Lung microvascular endothelial cell (primary cell): ENCODE measurements around the gene S100A7. TPM values are rescaled to one million over a fixed set of nuclear protein-coding genes. Genes with fewer than 3 reads are reported as not detected.
A peak's percentile ranks its signal among the peaks of the same experiment; 100 is the strongest.
"Not testable (repeated sequence)": the region's sequence is repeated elsewhere in the genome, so short reads cannot be mapped to it uniquely, and the experiment has no call there.

ENCODE experiments used
- DNase-seq, 2 donors: peaks; one replicate each; pipeline versions ENCODE4 v3.0.0 to v3.0.0-alpha.2; 2010; ENCODE audit warnings: low read depth in 2 of 2
- total RNA-seq: library from RNA; depleted of rRNA; stranded (reverse); fragments of >200 nt; gene quantifications from 2 replicates; pipeline ENCODE4 v1.2.1, GENCODE V29; 2014

The S100A7 gene
- total RNA-seq, 1 donor from 2014 or later, result not detected

GRCh38 chr1:153431002-153431401 is 29.4 kb downstream of the S100A7 start:
- no peak for DNase-seq

GRCh38 chr1:153430561-153430960 is 29.9 kb downstream of the S100A7 start:
- DNase-seq, result no peak

- no peak for DNase-seq
These were observed 30.3 kb downstream of the S100A7 start for GRCh38 chr1:153430166-153430553.

- no peak for DNase-seq
These were observed 30.9 kb downstream of the S100A7 start for GRCh38 chr1:153429266-153430165.

GRCh38 chr1:153428791-153429190 is 31.7 kb downstream of the S100A7 start:
- DNase-seq, result no peak

- DNase-seq, result no peak
These were observed 32.3 kb downstream of the S100A7 start for GRCh38 chr1:153428073-153428638.

GRCh38 chr1:153426809-153427208 is 33.6 kb downstream of the S100A7 start:
- DNase-seq, result no peak

- peak; percentile 72 to 83 for DNase-seq
These were observed 37.9 kb downstream of the S100A7 start for GRCh38 chr1:153422450-153423068.

- DNase-seq, result no peak
These were observed 40.1 kb downstream of the S100A7 start for GRCh38 chr1:153420306-153420705.

GRCh38 chr1:153419436-153419793 is 41.0 kb downstream of the S100A7 start:
- not testable (repeated sequence) for DNase-seq

GRCh38 chr1:153418758-153419435 is 41.6 kb downstream of the S100A7 start:
- not testable (repeated sequence) for DNase-seq

- no peak for DNase-seq
These were observed 43.1 kb downstream of the S100A7 start for GRCh38 chr1:153417136-153417888.

GRCh38 chr1:153415850-153416570 is 44.4 kb downstream of the S100A7 start, which contains the start of gene S100A7A:
S100A7A (plus strand) TSS chr1:153416520; CDS start chr1:153418083, 1,563 bp downstream.
- DNase-seq, result no peak

GRCh38 chr1:153413961-153414360 is 46.5 kb downstream of the S100A7 start:
- DNase-seq, result not testable (repeated sequence)

Other genes with a start within 250 kb of the S100A7 start
- gene PRR9, start 243.1 kb downstream of the S100A7 start, total RNA-seq, result not detected in 2 replicates
- gene LORICRIN, start 201.0 kb downstream of the S100A7 start, total RNA-seq, result not detected in 2 replicates
- not detected in 2 replicates for gene PGLYRP3, start 147.7 kb downstream of the S100A7 start, total RNA-seq
- not detected in 2 replicates for gene PGLYRP4, start 111.8 kb downstream of the S100A7 start, total RNA-seq
- 0.22 and 1.2 TPM in 2 replicates for gene S100A9, start 102.8 kb downstream of the S100A7 start, total RNA-seq
- gene S100A12, start 85.0 kb downstream of the S100A7 start, total RNA-seq, result not detected in 2 replicates
- not detected in 2 replicates for gene S100A8, start 69.6 kb downstream of the S100A7 start, total RNA-seq
- gene S100A7A, start 44.1 kb downstream of the S100A7 start, total RNA-seq, result not detected in 2 replicates
- 524 and 1,217 TPM in 2 replicates for gene S100A6, start 75.3 kb upstream of the S100A7 start, total RNA-seq
- gene S100A5, start 80.3 kb upstream of the S100A7 start, total RNA-seq, result not detected in 2 replicates
- gene S100A4, start 85.2 kb upstream of the S100A7 start, total RNA-seq, result 0.60 and 5.4 TPM in 2 replicates
- gene S100A3, start 88.6 kb upstream of the S100A7 start, total RNA-seq, result 0.20 and 2.8 TPM in 2 replicates
- gene S100A2, start 105.2 kb upstream of the S100A7 start, total RNA-seq, result 0.79 and 1.7 TPM in 2 replicates
- 442 and 502 TPM in 2 replicates for gene S100A16, start 152.5 kb upstream of the S100A7 start, total RNA-seq
- 0.20 TPM in 1 of 2 replicates, not detected in the other for gene S100A14, start 155.7 kb upstream of the S100A7 start, total RNA-seq
- gene S100A13, start 166.9 kb upstream of the S100A7 start, total RNA-seq, result 89.7 and 138 TPM in 2 replicates
- gene S100A1, start 167.8 kb upstream of the S100A7 start, total RNA-seq, result not detected in 2 replicates
- gene CHTOP, start 173.4 kb upstream of the S100A7 start, total RNA-seq, result 15.5 and 21.0 TPM in 2 replicates
- 48.8 and 52.0 TPM in 2 replicates for gene SNAPIN, start 198.1 kb upstream of the S100A7 start, total RNA-seq
- gene ILF2, start 210.3 kb upstream of the S100A7 start, total RNA-seq, result 165 and 177 TPM in 2 replicates
- gene NPR1, start 218.0 kb upstream of the S100A7 start, total RNA-seq, result 5.9 and 17.3 TPM in 2 replicates